Upper lobe of left lung (tissue), 6 donors: ENCODE results near the gene CD247. TPM values are rescaled to one million over a fixed set of nuclear protein-coding genes. Genes with fewer than 3 reads are reported as not detected.
A peak's percentile ranks its signal among the peaks of the same experiment; 100 is the strongest.

Experiments
- ATAC-seq, 2 donors: fragments of 200-7000 bp; cut with Tn5 transposase; one replicate each; pipeline ENCODE4 v1.9.1; 2022; ENCODE audit warnings: mild to moderate bottlenecking in 2 of 2, moderate library complexity in 2 of 2; ENCODE audit not compliant: low FRiP score in 2 of 2
- DNase-seq, 2 donors: peaks; one replicate each; pipeline ENCODE4 v3.0.0-alpha.2; 2019 to 2020
- H3K27ac ChIP-seq, 4 donors: fragments of 200-600 bp; sonication (generic); one replicate each; pipeline ENCODE4 v1.5.1; 2016 to 2019
- H3K27me3 ChIP-seq, 4 donors: fragments of 200-600 bp; sonication (generic); one replicate each; pipeline ENCODE4 v1.5.1; 2017 to 2019
- H3K36me3 ChIP-seq, 4 donors: fragments of 200-600 bp; sonication (generic); one replicate each; pipeline ENCODE4 v1.5.1; 2016 to 2019
- H3K4me1 ChIP-seq, 4 donors: fragments of 200-600 bp; sonication (generic); one replicate each; pipeline ENCODE4 v1.5.1; 2018 to 2019
- H3K4me3 ChIP-seq, 4 donors: fragments of 200-600 bp; sonication (generic); one replicate each; pipeline ENCODE4 v1.5.1; 2017 to 2019; ENCODE audit warnings: mild to moderate bottlenecking in 2 of 4, moderate library complexity in 1 of 4
- H3K9me3 ChIP-seq, 4 donors: fragments of 200-600 bp; sonication (generic); one replicate each; pipeline ENCODE4 v1.5.1; 2018 to 2019
- CTCF ChIP-seq, 6 experiments: fragments of 450-650 bp in 4 of 6; fragments of 200-600 bp in 2 of 6; sonication (generic) in 2 of 6; IDR thresholded peaks; one replicate each; pipeline ENCODE4 v1.5.1; 2016 to 2019; ENCODE audit warnings: antibody characterized with exemption in 6 of 6
- EP300 ChIP-seq, 4 donors: sonication (generic); formaldehyde crosslinking; IDR thresholded peaks; one replicate each; pipeline ENCODE4 v1.5.1; 2017; ENCODE audit warnings: antibody characterized with exemption in 4 of 4, control low read depth in 2 of 4
- POLR2A ChIP-seq, 4 donors: fragments of 450-650 bp; IDR thresholded peaks; one replicate each; pipeline ENCODE4 v1.5.1; 2016 to 2017; ENCODE audit warnings: antibody characterized with exemption in 4 of 4, mild to moderate bottlenecking in 2 of 4
- POLR2AphosphoS5 ChIP-seq, 2 donors: sonication (generic); formaldehyde crosslinking; IDR thresholded peaks; one replicate each; pipeline ENCODE4 v1.5.1; 2017; ENCODE audit warnings: antibody characterized with exemption in 2 of 2
- WGBS, 2 donors: methylation state at CpG; one replicate each; pipeline ENCODE4 v1.1.5; 2017 to 2018; 5-methylcytosine and 5-hydroxymethylcytosine counted together
- total RNA-seq, 6 donors: library from RNA; depleted of rRNA in 4 of 6; stranded (reverse); fragments of >200 nt in 4 of 6; gene quantifications; one replicate each; pipeline versions ENCODE4 v1.1.0 to v1.2.1, GENCODE V29; 2016 to 2021
- donor health status: DM: no; HTN: no; CAD: no; lungs with moderate emphysema.
- donor health status: DM: no; HTN: yes; CAD: no; lungs with severe emphysema.

Gene CD247
- total RNA-seq, 6 donors from 2014 or later, result 5.0 to 14.7 (median 8.7) TPM

- H3K27ac ChIP-seq, result no peak overlapping the region
- ATAC-seq, result no peak
- no peak for DNase-seq
- no peaks in the 10 kb centered on the region for H3K36me3 ChIP-seq
- peaks cover 5 to 10% (median 7%) of the 10 kb centered on the region in 4 donors for H3K4me1 ChIP-seq
- no peaks in the 10 kb centered on the region for H3K27me3 ChIP-seq
- H3K4me3 ChIP-seq, result no peak overlapping the region
- no peaks in the 10 kb centered on the region for H3K9me3 ChIP-seq
- TF ChIP-seq POLR2A (IDR thresholded peaks at IDR 0.05) (no peak), CTCF (IDR thresholded peaks at IDR 0.05) (no peak), EP300 (IDR thresholded peaks at IDR 0.05) (no peak), POLR2AphosphoS5 (IDR thresholded peaks at IDR 0.05) (no peak)
- 77 to 82% methylated on average over 11 of the region's 11 CpGs for WGBS, 2 donors
Observed at GRCh38 chr1:167457936-167458584, 60.3 kb downstream of the CD247 start.

GRCh38 chr1:167456926-167457325 lies 61.4 kb downstream of the CD247 start:
- H3K9me3 ChIP-seq, result no peaks in the 10 kb centered on the region
- H3K27me3 ChIP-seq, result no peaks in the 10 kb centered on the region
- no peak overlapping the region for H3K4me3 ChIP-seq
- peaks cover 5 to 10% (median 7%) of the 10 kb centered on the region in 4 donors for H3K4me1 ChIP-seq
- no peak for DNase-seq
- TF ChIP-seq CTCF (IDR thresholded peaks at IDR 0.05) (no peak), EP300 (IDR thresholded peaks at IDR 0.05) (no peak), POLR2AphosphoS5 (IDR thresholded peaks at IDR 0.05) (no peak), POLR2A (IDR thresholded peaks at IDR 0.05) (no peak)
- 89 to 91% methylated on average over 6 to 8 of the region's 8 CpGs for WGBS, 2 donors
- no peak for ATAC-seq
- H3K27ac ChIP-seq, result no peak overlapping the region
- no peaks in the 10 kb centered on the region for H3K36me3 ChIP-seq

- DNase-seq (no peak), ATAC-seq (no peak)
- Histone ChIP-seq H3K27me3 (no peaks in the 10 kb centered on the region), H3K36me3 (no peaks in the 10 kb centered on the region), H3K4me1 (peaks cover 5 to 10% (median 7%) of the 10 kb centered on the region in 4 donors), H3K4me3 (peak overlapping the region in 2 of 4 donors; percentile 58), H3K9me3 (no peaks in the 10 kb centered on the region), H3K27ac (peak overlapping the region in 1 of 4 donors; percentile 72)
- 77 to 91% methylated on average over 4 to 5 of the region's 5 CpGs for WGBS, 2 donors
- no peak for TF ChIP-seq POLR2AphosphoS5 (IDR thresholded peaks at IDR 0.05)
- no peak for TF ChIP-seq POLR2A (IDR thresholded peaks at IDR 0.05)
- TF ChIP-seq CTCF (IDR thresholded peaks at IDR 0.05), result no peak
- TF ChIP-seq EP300 (IDR thresholded peaks at IDR 0.05), result no peak
Observed at GRCh38 chr1:167456524-167456923, 61.8 kb downstream of the CD247 start.

- Histone ChIP-seq H3K9me3 (no peaks in the 10 kb centered on the region), H3K27me3 (no peaks in the 10 kb centered on the region), H3K36me3 (no peaks in the 10 kb centered on the region), H3K4me1 (peaks cover 5 to 10% (median 7%) of the 10 kb centered on the region in 4 donors), H3K27ac (peak overlapping the region; percentile 72 to 87 (median 86)), H3K4me3 (peak overlapping the region; percentile 58 to 84 (median 68))
- ATAC-seq (peak; percentile 62 to 64), DNase-seq (peak in 1 of 2 donors; percentile 57)
- TF ChIP-seq EP300 (IDR thresholded peaks at IDR 0.05) (no peak), POLR2AphosphoS5 (IDR thresholded peaks at IDR 0.05) (peak in 1 of 2 donors; percentile 8), CTCF (IDR thresholded peaks at IDR 0.05) (no peak), POLR2A (IDR thresholded peaks at IDR 0.05) (no peak)
- 1 to 2% methylated on average over 6 to 19 of the region's 23 CpGs for WGBS, 2 donors
Observed at GRCh38 chr1:167455786-167456446, 62.4 kb downstream of the CD247 start.
